GM18507 (cell line): ENCODE results near the gene HSH2D.
A peak's percentile ranks its signal among the peaks of the same experiment; 100 is the strongest.
"Not testable (repeated sequence)": the region's sequence is repeated elsewhere in the genome, so short reads cannot be mapped to it uniquely, and the experiment has no call there.

ENCODE experiments used
- DNase-seq: peaks from one replicate; pipeline ENCODE4 v3.0.0; 2011; ENCODE audit warnings: low read depth; ENCODE audit not compliant: insufficient read length; ENCODE audit errors: extremely low spot score
- FAIRE-seq: peaks from 2 replicates; lab custom pipeline; 2011; peaks lifted over from hg19 to GRCh38; lab: Jason Lieb, UNC

The HSH2D gene, protein sequence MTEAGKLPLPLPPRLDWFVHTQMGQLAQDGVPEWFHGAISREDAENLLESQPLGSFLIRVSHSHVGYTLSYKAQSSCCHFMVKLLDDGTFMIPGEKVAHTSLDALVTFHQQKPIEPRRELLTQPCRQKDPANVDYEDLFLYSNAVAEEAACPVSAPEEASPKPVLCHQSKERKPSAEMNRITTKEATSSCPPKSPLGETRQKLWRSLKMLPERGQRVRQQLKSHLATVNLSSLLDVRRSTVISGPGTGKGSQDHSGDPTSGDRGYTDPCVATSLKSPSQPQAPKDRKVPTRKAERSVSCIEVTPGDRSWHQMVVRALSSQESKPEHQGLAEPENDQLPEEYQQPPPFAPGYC

DNA sequence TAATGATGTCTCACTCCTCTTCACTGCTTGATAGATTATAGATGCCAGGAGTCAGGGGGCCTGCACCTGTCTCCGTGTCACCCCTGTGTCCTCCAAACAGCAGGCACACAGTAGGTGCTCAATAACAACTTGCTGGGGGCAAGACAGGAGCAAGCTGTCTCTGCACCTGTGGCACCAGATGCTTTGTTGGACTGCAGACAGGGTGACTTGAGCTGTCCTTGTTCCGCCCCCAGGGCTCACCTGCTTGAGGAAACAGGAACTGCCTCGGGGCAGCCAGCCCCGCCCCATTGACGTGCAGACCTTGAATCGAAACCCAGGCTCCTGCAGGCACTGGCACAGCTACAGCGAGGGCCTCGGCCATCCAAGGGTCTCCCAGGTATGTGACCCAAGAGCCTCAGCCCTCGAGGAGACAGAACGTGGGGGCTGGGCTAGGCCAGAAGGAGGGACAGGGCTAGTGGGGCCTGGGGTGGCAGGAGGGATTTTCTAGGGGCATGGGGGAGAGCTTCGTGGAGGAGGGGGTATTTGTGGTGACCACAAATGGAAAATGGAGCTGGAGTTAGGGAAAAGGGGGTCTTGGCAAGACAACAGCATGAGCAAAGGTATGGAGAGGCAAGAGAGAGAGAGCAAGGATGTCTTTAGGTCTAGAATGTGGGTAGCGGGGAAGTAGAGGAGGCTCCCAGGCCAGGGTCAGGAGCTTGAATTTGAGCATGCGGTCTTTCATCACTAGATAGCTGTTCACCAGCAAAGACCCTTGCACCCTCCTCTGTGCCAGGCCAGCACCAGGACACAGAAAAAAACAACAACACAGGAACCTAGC, at the start of gene HSH2D:
HSH2D (plus strand) TSS at position 287 of the 817 bp plus-strand sequence. CDS start 5,066 bp downstream, outside the sequence.
- peak; percentile 95 for FAIRE-seq
- no peak for DNase-seq

DNA sequence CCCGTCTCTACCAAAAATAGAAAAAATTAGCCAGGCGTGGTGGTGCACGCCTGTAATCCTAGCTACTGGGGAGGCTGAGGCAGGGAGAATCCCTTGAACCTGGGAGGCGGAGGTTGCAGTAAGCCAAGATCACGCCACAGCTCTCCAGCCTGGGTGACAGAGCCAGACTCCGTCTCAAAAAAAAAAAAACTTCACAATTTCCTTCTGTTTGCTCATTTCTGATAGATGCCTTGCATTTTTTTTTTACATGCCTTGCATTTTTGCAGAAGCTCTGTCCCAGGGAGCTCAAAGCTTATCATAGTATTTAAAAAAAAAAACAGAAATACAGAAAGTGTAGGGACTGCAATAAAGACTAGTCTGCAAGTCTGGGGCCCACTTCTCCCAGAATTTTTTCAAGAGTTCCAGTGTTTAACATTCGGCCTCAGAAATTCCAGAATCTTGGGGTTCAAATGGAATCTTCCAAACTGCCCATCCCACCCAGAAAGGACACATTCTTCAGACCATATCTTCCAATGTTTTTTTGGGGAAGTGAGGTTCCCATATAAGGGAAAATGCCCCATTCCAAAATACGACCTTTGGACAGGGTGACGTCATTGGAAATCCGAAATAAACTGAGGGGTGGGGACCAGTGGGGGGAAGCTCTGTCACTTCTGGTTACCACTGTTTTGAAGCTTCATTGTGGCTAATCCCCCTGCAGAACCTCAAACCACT, 49.0 kb upstream of the HSH2D start:
- no peak for FAIRE-seq
- no peak for DNase-seq

DNA sequence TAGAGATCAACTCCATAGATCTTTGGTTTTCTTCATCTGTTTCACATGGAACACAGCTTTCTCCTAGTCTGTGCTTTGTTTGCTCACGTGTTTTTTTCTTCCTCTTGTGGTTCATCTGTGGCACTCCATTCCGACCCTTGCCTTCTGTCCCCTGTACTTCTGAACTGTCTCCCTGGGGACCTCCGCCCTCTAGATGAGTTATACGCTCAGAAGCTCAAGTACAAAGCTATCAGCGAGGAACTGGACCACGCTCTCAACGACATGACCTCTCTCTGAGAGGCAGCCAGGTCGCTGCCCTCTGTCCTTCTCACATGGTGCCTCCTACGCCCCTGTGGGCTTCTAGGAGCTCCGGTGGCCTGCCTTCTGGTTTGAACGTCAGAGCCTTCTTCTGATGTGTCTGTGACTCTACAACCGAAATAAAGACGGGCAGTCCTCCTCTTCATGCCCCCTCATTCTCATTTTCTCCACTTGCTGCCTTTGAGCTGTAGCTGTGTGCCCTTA, 48.4 kb upstream of the HSH2D start:
- DNase-seq: no peak
- FAIRE-seq: no peak

DNA sequence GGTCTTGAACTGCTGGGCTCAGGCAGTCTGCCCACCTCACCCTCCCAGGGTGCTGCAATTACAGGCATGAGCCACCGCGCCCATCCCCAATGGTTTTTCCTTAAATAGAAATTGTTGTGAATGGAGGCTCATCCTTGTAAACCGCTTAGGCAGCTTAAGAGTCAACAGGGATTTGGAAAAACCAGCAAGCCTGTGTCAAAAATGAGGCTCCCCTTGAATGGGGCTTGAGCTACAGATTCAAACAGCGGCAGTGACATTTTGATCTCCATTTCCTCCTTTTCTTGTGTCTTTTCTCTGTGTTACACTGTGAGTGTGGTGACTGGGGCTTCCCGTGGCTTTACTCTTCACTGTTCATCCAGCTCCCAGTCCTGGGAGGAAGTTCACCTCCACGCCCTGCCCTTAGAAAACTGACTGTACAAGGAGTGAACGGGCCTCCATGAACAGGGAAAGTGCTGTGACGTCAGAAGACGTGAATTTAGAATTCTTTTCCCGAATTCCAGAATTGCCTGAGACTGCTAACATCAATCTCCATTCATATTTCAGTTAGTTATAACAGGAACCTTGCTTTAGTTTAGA, 47.1 kb upstream of the HSH2D start:
- no peak for FAIRE-seq

DNA sequence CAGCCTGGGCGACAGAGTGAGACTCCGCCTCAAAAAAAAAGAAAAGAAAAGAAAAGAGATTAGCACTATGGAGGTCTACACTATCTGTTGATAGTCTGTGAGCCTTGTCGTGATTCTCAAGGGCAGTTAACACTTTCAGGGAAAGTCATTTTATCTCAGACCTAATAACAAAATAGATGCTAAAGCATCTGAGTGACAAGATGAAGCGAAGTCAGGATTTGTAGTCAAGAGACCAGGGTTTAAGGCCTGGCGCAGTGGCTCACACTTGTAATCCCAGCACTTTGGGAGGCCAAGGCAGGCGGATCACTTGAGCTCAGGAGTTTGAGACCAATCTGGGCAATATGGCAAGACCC, 45.1 kb upstream of the HSH2D start:
- DNase-seq (no peak), FAIRE-seq (no peak)

More for the DNA sequence above, 47.1 kb upstream of the HSH2D start:
- DNase-seq: no peak

DNA sequence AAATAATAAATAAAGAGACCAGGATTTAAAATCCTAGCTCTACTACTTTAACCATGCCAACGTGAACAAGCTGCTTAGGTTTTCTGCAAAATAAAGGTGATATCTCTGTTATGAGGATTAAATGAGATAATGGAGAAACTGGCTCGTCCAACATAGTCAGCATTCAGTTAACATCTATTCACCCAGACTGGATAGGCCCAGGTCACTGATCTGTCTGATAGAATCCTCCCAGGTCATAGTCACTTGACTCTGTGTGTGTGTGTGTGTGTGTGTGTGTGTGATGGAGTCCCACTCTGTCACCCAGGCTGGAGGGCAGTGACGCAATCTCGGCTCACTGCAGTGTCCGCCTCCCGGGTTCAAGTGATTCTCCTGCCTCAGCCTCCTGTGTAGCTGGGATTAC, 44.7 kb upstream of the HSH2D start:
- DNase-seq (no peak), FAIRE-seq (no peak)

DNA sequence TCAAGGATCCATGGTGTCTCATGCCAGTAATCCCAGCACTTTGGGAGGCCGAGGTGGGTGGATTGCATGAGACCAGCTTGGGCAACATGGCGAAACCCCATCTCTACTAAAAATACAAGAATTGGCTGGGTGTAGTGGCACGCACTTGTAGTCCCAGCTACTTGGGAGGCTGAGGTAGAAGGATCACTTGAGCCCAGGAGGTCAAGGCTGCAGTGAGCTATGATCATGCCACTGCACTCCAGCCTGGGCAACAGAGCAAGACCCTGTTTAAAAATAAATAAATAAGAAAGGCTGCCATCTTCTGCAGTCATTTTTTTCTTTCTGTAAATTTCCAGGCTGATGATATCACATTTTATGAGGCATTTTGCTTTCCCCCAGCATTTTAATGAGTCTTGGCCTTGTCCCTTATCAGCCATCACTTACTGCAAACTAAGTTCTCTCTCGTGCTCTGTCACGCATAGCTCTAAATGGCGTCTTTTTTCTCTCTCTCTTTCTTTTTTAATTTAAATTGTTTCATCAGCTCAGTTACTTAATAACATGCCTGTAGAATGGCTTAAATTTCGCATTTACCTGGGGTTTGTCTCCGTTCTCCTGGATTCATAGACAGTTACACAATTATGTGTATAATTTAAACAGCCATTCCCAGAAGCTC, 44.0 kb upstream of the HSH2D start:
- not testable (repeated sequence) for DNase-seq, FAIRE-seq

DNA sequence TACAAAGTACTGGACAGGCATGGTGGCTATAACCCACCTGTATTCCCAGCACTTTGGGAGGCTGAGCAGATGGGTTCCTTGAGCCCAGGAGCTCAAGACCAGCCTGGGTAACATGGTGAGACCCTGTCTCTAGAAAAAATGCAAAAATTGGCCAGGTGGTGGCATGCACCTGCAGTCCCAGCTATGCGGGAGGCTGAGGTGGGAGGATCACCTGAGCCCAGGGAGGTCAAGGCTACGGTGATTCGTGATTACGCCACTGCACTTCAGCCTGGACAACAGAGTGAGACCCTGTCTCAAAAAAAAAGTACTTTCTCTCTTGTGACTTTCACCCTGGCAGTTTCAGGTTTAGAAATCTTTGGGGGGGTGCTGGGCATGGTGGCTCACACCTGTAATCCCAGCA, 43.0 kb upstream of the HSH2D start:
- DNase-seq (no peak), FAIRE-seq (no peak)

DNA sequence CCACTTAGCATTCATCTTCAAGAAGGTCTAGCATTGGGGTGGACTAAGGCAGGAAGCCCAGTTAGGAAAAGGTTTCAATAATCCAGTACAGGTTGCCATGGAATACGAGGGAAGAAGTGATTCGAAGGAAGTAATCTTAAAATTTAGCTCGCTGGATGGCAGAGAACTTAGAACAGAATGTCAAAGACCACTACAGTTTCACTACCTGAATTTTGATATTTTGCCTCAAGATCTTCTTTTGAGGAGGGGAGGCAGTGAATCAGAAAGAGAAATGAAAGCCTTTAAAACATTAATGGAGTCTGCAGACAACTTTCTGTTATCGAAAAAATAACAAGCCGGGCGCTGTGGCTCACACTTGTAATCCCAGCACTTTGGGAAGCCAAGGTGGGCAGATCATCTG, 38.8 kb upstream of the HSH2D start:
- DNase-seq (no peak), FAIRE-seq (no peak)

DNA sequence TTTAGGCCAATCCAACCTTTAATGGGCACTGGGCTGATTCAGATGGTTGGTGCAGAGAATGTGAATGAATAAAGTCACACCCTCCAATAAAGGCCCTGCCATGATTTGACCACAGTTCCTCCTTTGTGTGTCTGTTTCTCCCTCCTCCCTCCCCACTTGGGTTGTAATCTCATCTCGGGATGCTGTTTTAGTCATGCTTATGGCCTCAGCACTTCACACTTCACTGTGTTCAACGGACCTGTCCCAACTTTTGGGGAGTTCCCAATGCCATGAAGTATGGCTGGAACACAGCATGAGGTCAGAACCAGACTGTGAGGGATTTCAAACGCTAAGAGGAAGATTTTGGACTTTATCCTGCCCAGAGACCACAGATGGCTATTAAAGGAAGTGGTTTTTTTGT, 37.4 kb upstream of the HSH2D start:
- FAIRE-seq (peak; percentile 48), DNase-seq (no peak)

DNA sequence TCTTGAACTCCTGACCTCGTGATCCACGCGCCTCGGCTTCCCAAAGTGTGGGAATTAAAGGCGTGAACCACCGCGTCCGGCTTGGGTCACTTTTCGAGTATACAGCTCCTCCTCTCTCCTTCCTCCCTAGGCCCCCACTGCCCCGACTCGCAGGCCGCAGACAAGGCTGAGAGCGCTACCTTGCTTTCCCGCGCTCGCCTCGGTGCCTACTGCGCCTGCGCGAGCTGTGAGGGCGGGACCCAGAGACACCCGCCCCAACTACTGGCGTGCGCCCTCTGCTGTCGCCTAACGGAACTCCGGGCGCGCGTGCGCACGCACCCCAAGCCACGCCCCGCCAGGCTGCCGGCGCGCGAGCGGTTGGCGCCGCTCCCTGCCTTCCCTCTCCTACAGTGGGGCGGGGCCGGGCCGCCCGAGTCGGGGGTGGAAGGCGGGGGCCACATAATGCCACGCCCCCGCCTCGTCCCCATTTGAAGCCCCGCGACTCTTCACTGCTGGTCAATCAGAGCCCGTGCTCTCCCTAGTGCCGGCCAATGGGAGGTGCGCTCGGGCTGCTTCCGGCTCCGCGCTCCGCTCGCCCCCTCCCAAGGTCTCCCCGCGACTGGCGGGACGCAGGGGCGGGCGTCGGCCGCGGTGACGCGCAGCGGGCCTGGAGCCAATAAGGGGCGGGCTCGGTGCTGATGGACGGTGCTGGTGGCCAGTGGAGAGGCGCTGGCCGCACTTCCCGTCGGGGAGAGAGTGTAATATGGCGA, 32.2 kb upstream of the HSH2D start, which contains the start of gene RAB8A:
RAB8A (plus strand) TSS at position 730 of the 749 bp plus-strand sequence; CDS start at position 743, 13 bp downstream.
- FAIRE-seq: peak; percentile 98
- DNase-seq: peak; percentile 93

DNA sequence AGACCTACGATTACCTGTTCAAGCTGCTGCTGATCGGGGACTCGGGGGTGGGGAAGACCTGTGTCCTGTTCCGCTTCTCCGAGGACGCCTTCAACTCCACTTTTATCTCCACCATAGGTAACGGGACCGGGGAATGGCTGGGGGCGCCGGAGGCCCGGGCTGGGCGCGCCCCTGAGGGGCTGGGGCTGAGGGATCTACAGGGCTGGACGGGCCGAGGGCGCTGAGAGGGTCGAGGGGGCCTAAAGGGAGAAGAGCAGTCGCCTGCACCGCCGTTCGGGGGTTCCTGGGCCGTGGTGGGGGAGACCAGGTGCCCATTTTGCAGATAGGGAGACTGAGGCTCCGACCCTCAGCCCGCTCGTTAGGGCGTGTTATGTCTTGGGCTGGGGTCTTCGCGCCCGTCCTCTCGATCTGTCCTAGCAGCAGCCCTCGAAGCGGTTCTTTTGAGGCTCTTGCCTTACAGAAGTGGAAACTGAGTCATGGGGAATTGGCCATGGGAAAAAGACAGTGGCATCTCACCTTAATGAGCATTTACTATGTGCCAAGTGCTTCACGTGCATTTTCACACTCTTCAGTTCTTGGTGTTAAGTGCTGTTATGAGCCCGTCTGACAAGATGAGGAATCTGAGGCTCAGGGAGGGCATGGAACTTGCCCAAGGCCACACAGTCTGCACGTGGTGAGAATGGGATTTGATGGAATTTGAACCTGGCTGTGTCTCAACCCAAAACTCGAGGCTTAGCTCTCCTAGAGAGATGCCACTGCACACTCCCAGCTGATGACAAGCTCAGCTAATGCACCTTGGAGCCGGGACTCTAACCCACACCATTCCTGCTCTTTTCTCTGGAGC, 31.4 kb upstream of the HSH2D start:
- no peak for FAIRE-seq
- DNase-seq: no peak

DNA sequence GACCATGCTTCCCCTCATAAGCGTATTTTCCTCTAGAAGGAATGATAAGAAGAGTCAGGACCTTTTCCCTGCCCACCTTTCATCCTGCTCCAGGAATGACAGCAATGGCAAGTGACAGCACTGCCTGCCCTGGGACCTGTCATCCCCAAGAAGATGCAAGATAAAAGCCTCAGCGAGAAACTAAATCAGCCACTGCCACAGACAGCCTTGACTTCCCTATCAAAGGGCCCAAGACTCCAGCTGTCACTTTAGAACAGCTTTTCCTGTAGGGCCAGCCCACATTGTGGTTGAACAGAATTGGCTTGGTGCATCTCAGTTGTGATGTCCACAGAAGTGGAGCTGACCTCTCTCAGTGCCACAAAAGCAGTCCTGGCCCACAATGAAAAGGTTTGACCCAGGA, 30.7 kb upstream of the HSH2D start:
- DNase-seq (no peak), FAIRE-seq (no peak)

DNA sequence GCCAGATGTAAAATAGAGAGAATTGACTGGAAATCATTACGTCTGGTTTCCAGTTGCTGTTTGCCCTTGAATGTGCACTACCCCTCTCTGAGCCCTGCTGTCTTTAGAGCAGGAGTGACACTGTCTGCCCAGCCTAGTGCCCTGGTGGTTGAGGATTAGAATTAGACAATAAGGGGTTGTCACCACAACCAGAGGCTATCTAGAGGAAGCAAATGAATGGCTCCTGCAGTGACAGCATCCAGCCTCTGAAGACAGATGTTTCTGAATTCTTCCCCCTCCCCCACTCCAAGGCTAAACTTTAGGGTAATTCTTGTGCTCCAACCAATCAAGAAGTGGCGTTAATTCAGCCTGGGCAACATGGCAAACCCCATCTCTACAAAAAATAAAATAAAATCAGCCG, 29.8 kb upstream of the HSH2D start:
- no peak for FAIRE-seq

DNA sequence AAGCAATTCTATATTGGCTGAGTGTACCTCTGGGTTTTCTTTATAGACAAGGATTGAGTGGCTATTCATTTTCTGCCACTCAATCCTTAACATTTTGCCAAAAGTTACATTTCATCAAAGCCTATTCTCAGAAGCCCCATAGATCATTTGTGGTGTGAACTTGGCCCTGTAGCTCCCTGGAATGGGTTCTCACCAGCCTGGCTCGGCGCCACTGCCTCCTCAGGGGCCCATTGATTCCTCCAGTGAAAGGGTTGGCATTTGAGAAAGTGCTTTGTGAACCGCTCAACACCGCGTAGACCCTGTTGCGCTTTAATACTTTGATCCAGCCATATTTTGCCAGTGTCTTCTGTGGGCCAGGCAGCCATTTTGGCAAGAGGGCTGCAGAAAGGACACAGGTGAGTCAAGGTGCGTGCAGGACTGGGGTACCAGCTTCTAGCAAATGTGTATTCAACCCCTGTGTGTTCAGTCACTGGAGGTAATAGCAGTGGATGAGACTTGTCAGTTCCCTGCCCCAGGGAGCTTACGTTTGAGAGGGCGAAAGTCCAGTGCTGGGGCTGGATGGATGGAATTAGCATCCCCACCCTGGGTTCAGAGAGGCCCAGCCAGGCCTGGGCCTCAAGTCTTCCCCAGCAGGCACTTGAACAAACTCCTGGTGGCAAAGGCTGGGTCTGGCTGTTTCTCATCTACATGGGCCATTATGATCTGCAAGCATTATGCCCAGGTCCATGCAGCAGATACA, 28.0 kb upstream of the HSH2D start:
- DNase-seq: no peak

More for the DNA sequence above, 29.8 kb upstream of the HSH2D start:
- DNase-seq: no peak

DNA sequence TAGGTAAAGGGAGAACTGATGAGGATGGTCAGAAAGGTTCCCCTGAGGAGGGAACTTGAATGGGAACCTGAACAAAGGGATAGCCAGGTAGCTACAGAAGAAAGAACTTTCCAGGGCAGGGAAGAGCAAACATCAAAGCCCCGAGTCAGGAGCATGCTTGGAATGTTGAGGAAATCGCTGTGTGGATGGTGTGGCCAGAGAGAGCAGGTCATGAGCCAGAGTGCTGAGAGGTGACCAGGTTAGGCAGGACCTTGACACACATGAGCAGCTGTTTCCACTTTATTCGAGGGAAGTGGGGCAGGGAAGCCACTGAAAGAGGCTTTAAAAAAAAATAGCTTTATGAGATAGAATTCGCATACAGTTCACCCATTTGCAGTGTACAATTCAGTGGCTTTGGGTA, 27.4 kb upstream of the HSH2D start:
- no peak for DNase-seq
- no peak for FAIRE-seq

More for the DNA sequence above, 28.0 kb upstream of the HSH2D start:
- FAIRE-seq: no peak

DNA sequence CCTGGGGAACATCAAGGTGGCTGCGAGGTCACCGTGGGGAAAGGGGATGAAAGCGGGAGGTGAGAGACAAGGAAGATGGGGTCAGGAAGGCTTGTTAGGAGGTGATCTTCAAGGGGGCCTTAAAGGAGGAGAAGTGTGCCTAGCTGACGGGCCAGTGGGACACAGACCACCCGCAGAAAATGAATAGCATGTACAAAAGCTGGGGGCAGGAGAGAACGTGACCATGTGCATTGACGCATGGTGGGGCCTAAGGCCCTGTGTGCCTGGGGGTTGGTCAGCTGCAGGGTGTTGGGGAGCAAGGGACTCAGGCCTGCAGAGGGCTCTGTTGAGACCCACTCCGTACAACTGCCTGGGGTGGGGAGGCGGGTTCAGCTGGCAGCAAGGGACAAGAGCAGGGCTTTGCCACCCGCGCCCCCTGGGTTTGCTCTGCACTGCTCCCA, 25.9 kb upstream of the HSH2D start:
- peak; percentile 80 for FAIRE-seq
- DNase-seq: no peak
